H1 (cell line): ENCODE results near the gene MTHFD1. TPM values are rescaled to one million over a fixed set of nuclear protein-coding genes. Genes with fewer than 3 reads are reported as not detected.

Source experiments
- CTCF ChIA-PET: fragments of 300-600 bp; sonication (Branson Sonifier 250); formaldehyde crosslinking; loops from one replicate; lab custom pipeline; 2021; ENCODE audit not compliant: partially characterized antibody; lab: Charles Lee
- POLR2A ChIA-PET: fragments of 300-600 bp; sonication (Branson Sonifier 250); formaldehyde crosslinking; loops from one replicate; lab custom pipeline; 2021; ENCODE audit warnings: inconsistent platforms; ENCODE audit not compliant: partially characterized antibody; lab: Charles Lee
- DNase-seq, 2 experiments: peaks; one replicate each; pipeline versions ENCODE4 v3.0.0 to v3.0.0-alpha.2; 2010 to 2022; ENCODE audit warnings: low spot score in 2 of 2, low read depth in 1 of 2, mixed read lengths in 1 of 2
- FAIRE-seq: peaks from 2 replicates; lab custom pipeline; 2011; peaks lifted over from hg19 to GRCh38; lab: Jason Lieb, UNC
- H2AFZ ChIP-seq: 2 replicates; pipeline ENCODE4 v1.8.1; 2012; ENCODE audit warnings: low read length, inconsistent platforms
- H2AK5ac ChIP-seq: 2 replicates; pipeline ENCODE4 v1.6.1; 2013; ENCODE audit warnings: low read depth, low read length
- H2BK120ac ChIP-seq: replicated peaks from 2 replicates; pipeline ENCODE3; 2013; ENCODE audit warnings: low read depth, low read length, inconsistent platforms
- H2BK12ac ChIP-seq: 2 replicates; pipeline ENCODE4 v1.6.1; 2013; ENCODE audit warnings: low read depth, low read length
- H2BK15ac ChIP-seq: 2 replicates; pipeline ENCODE4 v1.6.1; 2013; ENCODE audit warnings: low read length
- H2BK20ac ChIP-seq: 2 replicates; pipeline ENCODE4 v1.6.1; 2013; ENCODE audit warnings: low read length
- H2BK5ac ChIP-seq: 2 replicates; pipeline ENCODE4 v1.6.1; 2013; ENCODE audit warnings: low read depth, low read length
- H3K14ac ChIP-seq: 2 replicates; pipeline ENCODE4 v1.6.1; 2013; ENCODE audit warnings: inconsistent platforms; ENCODE audit not compliant: insufficient read length
- H3K18ac ChIP-seq: 2 replicates; pipeline ENCODE4 v1.6.1; 2013; ENCODE audit warnings: low read length; ENCODE audit errors: extremely low read depth
- H3K23ac ChIP-seq: 2 replicates; pipeline ENCODE4 v1.6.1; 2013; ENCODE audit warnings: inconsistent platforms; ENCODE audit not compliant: insufficient read length
- H3K23me2 ChIP-seq: 2 replicates; pipeline ENCODE4 v1.6.1; 2013; ENCODE audit warnings: low read depth, low read length
- H3K27ac ChIP-seq: 2 replicates; pipeline ENCODE4 v1.6.1; 2011; ENCODE audit warnings: low read depth, low read length, inconsistent platforms
- H3K27me3 ChIP-seq, 4 experiments: replicated peaks in 1 of 4; 1 replicate in 1 of 4; 2 replicates in 3 of 4; pipeline versions ENCODE4 v1.6.1 to v1.8.1; 2011 to 2013; ENCODE audit warnings: low read length in 3 of 4, mild to moderate bottlenecking in 3 of 4, inconsistent platforms in 2 of 4, mixed read lengths in 2 of 4, moderate library complexity in 1 of 4; ENCODE audit not compliant: control insufficient read depth in 3 of 4, insufficient read depth in 3 of 4; ENCODE audit errors: extremely low read depth in 1 of 4
- H3K36me3 ChIP-seq, 4 experiments: 2 replicates each; pipeline versions ENCODE4 v1.6.1 to v1.8.1; 2011 to 2013; ENCODE audit warnings: mild to moderate bottlenecking in 4 of 4, low read length in 3 of 4, moderate library complexity in 2 of 4, control low read depth in 1 of 4, inconsistent platforms in 1 of 4; ENCODE audit not compliant: insufficient read depth in 4 of 4, control insufficient read depth in 2 of 4
- H3K4ac ChIP-seq: replicated peaks from 2 replicates; pipeline ENCODE3; 2013; ENCODE audit warnings: low read length, low read depth, mixed read lengths, inconsistent platforms; ENCODE audit not compliant: insufficient read length
- H3K4me1 ChIP-seq, 4 experiments: replicated peaks in 1 of 4; 1 replicate in 1 of 4; 2 replicates in 3 of 4; pipeline versions ENCODE4 v1.6.1 to v1.8.1; 2011 to 2013; ENCODE audit warnings: low read length in 3 of 4, inconsistent platforms in 2 of 4, mixed read lengths in 1 of 4; ENCODE audit not compliant: insufficient read depth in 4 of 4, control insufficient read depth in 3 of 4
- H3K4me2 ChIP-seq, 2 experiments: 2 replicates each; pipeline versions ENCODE4 v1.6.1 to v1.8.1; 2011 to 2013; ENCODE audit warnings: low read depth in 2 of 2, low read length in 2 of 2, control low read depth in 1 of 2, inconsistent platforms in 1 of 2, mild to moderate bottlenecking in 1 of 2; ENCODE audit not compliant: insufficient read depth in 1 of 2
- H3K4me3 ChIP-seq, 4 experiments: fragments of 200-600, 300-600 bp in 1 of 4; sonication (generic), shearing (Covaris generic), sonication (Bioruptor Twin) in 1 of 4; 2 replicates each; pipeline versions ENCODE4 v1.5.1 to v1.8.1; 2011 to 2016; ENCODE audit warnings: low read length in 4 of 4, low read depth in 3 of 4, control low read depth in 2 of 4, inconsistent platforms in 2 of 4, mild to moderate bottlenecking in 2 of 4, mixed read lengths in 1 of 4, moderate library complexity in 1 of 4; ENCODE audit not compliant: insufficient read depth in 2 of 4; ENCODE audit errors: extremely low read depth in 1 of 4
- H3K56ac ChIP-seq: replicated peaks from 2 replicates; pipeline ENCODE3; 2013; ENCODE audit warnings: low read depth, mild to moderate bottlenecking, mixed read lengths, low read length, inconsistent platforms; ENCODE audit not compliant: insufficient read length
- H3K79me1 ChIP-seq: 2 replicates; pipeline ENCODE4 v1.6.1; 2013; ENCODE audit warnings: low read depth, low read length, control low read depth
- H3K79me2 ChIP-seq, 2 experiments: 2 replicates each; pipeline versions ENCODE4 v1.6.1 to v1.8.1; 2012 to 2013; ENCODE audit warnings: low read length in 2 of 2, mild to moderate bottlenecking in 2 of 2, inconsistent platforms in 1 of 2; ENCODE audit not compliant: insufficient read depth in 2 of 2, control insufficient read depth in 1 of 2
- H3K9ac ChIP-seq, 4 experiments: replicated peaks in 1 of 4; 1 replicate in 1 of 4; 2 replicates in 3 of 4; pipeline versions ENCODE4 v1.6.1 to v1.8.1; 2011 to 2013; ENCODE audit warnings: low read depth in 3 of 4, low read length in 3 of 4, control low read depth in 2 of 4, mild to moderate bottlenecking in 2 of 4, moderate library complexity in 2 of 4, inconsistent platforms in 1 of 4; ENCODE audit errors: extremely low read depth in 1 of 4
- H3K9me3 ChIP-seq, 2 experiments: 2 replicates each; pipeline versions ENCODE4 v1.6.1 to v1.8.1; 2012 to 2013; ENCODE audit warnings: mild to moderate bottlenecking in 2 of 2, moderate library complexity in 2 of 2, control low read depth in 1 of 2, inconsistent platforms in 1 of 2, low read depth in 1 of 2, low read length in 1 of 2, mixed read lengths in 1 of 2; ENCODE audit not compliant: insufficient read depth in 2 of 2
- H4K20me1 ChIP-seq, 2 experiments: replicated peaks in 1 of 2; 2 replicates each; pipeline versions ENCODE3 to v1.8.1; 2011 to 2013; ENCODE audit warnings: inconsistent platforms in 2 of 2, low read length in 2 of 2, mild to moderate bottlenecking in 1 of 2; ENCODE audit not compliant: insufficient read depth in 2 of 2, control insufficient read depth in 1 of 2
- H4K5ac ChIP-seq: 2 replicates; pipeline ENCODE4 v1.6.1; 2013; ENCODE audit warnings: low read length, low read depth, mixed read lengths, inconsistent platforms; ENCODE audit not compliant: insufficient read length
- H4K8ac ChIP-seq: 2 replicates; pipeline ENCODE4 v1.8.0; 2013; ENCODE audit warnings: mild to moderate bottlenecking, moderate library complexity, low read length, inconsistent platforms; ENCODE audit not compliant: insufficient read depth; ENCODE audit errors: extremely low read depth
- H4K91ac ChIP-seq: replicated peaks from 2 replicates; pipeline ENCODE3; 2013; ENCODE audit warnings: low read length, mixed read lengths, inconsistent platforms; ENCODE audit not compliant: insufficient read length
- E2F6 ChIP-seq: IDR thresholded peaks from 2 replicates; pipeline ENCODE4 v1.6.1; 2012; ENCODE audit warnings: inconsistent platforms
- GABPA ChIP-seq: IDR thresholded peaks from 2 replicates; pipeline ENCODE4 v1.6.1; 2011; ENCODE audit warnings: mild to moderate bottlenecking, low read length, moderate library complexity, borderline replicate concordance; ENCODE audit not compliant: insufficient read depth
- SIN3A ChIP-seq, 2 experiments: IDR thresholded peaks in 1 of 2; conservative IDR thresholded peaks in 1 of 2; 2 replicates each; pipeline ENCODE4 v1.6.1; 2011 to 2012; ENCODE audit warnings: low read length in 2 of 2, improper control_type of control experiment in 1 of 2, low read depth in 1 of 2, mild to moderate bottlenecking in 1 of 2
- WGBS, 2 experiments: shearing (Covaris generic) in 1 of 2; methylation state at CpG; one replicate each; pipeline versions ENCODE4 v1.1.6 to v1.1.7; 2013 to 2015; ENCODE audit warnings: low lambda C conversion rate in 2 of 2, mixed read lengths in 2 of 2, inconsistent platforms in 1 of 2, low coverage in 1 of 2, missing lambda C conversion rate in 1 of 2; ENCODE audit not compliant: insufficient replicate concordance in 2 of 2, insufficient coverage in 1 of 2, insufficient read length in 1 of 2; ENCODE audit errors: extremely low coverage in 1 of 2, missing lambda C conversion rate in 1 of 2; 5-methylcytosine and 5-hydroxymethylcytosine counted together
- polyA plus RNA-seq, 7 experiments: library from polyadenylated mRNA; depleted of rRNA in 3 of 7; stranded (reverse) in 5 of 7; unstranded in 2 of 7; fragments of >200 nt in 5 of 7; fragments of 200-250 nt in 2 of 7; gene quantifications; 1 replicate in 5 of 7; 2 replicates in 1 of 7; 4 replicates in 1 of 7; pipeline versions ENCODE4 v1.2.1 to v1.2.3, GENCODE V29; 2011 to 2013; ENCODE audit warnings: missing spikeins in 2 of 7, mixed read lengths in 2 of 7
- total RNA-seq: library from RNA; stranded (reverse); fragmentation: NEBNext Ultra II Directional; extraction: Animal tissue kit (Norgen Biotek cat#: 25700); gene quantifications from 2 replicates; pipeline ENCODE4 v1.2.1, GENCODE V29; 2021

The MTHFD1 gene
- total and polyA plus RNA-seq, 2 of the 8 experiments (the other 6 are each of a cell fraction or from before 2014, with no cell fraction given) = 79.7 to 332 TPM

GRCh38 chr14:64502887-64503433, 114.8 kb downstream of the MTHFD1 start:
- H4K5ac ChIP-seq = peak overlapping the region; percentile 91
- FAIRE-seq = no peak
- H2BK12ac ChIP-seq = peak overlapping the region; percentile 3
- H3K79me2 ChIP-seq = peaks cover 11 to 63% of the 10 kb centered on the region in 2 experiments; a peak in 3 of 4 replicates
- DNase-seq = no peak
- ChIA-PET POLR2A (interaction anchor here (0.7 to 4.4 kb wide), 11 partner anchors 8 to 206 kb away, joined by 3 to 52 read pairs (median 3); partner anchors contain the start of genes AKAP5 and HSPA2), CTCF (interaction anchor here (0.6 to 1.7 kb wide), 8 partner anchors 9 to 268 kb away, joined by 3 to 4 read pairs (median 3); no protein-coding TSS in a partner anchor)
- H4K20me1 ChIP-seq = peaks cover 3 to 6% of the 10 kb centered on the region in 2 experiments
- peaks cover 19% of the 10 kb centered on the region for H3K23me2 ChIP-seq
- H3K23ac ChIP-seq = no peak overlapping the region
- H2AK5ac ChIP-seq = no peak overlapping the region
- peak overlapping the region; percentile 97 for H3K4me2 ChIP-seq
- peaks cover 6% of the 10 kb centered on the region for H3K79me1 ChIP-seq
- no peaks in the 10 kb centered on the region for H3K9me3 ChIP-seq
- WGBS, 2 experiments = 10% methylated on average over 29 of the region's 29 CpGs; no CpG with 5 or more reads in 1 of the 2 experiments
- peak overlapping the region; percentile 96 for H2BK5ac ChIP-seq
- peak overlapping the region; percentile 21; the same call in 1 of the 2 replicates for H2AFZ ChIP-seq
- peak overlapping the region; percentile 68 to 93 (median 78) for H3K4me3 ChIP-seq
- H3K56ac ChIP-seq = peak overlapping the region; percentile 81
- no peaks in the 10 kb centered on the region; a peak in 1 of 8 replicates for H3K36me3 ChIP-seq
- H2BK15ac ChIP-seq = no peak overlapping the region
- H2BK20ac ChIP-seq = no peak overlapping the region
- peak overlapping the region; percentile 96 for H3K27ac ChIP-seq
- no peak overlapping the region; the same call in 1 of the 2 replicates for H3K18ac ChIP-seq
- H3K4me1 ChIP-seq = peaks cover 2 to 10% (median 8%) of the 10 kb centered on the region in 4 experiments; a peak in 4 of 7 replicates
- peak overlapping the region; percentile 70 for H3K14ac ChIP-seq
- TF ChIP-seq E2F6 = no peak
- 0 out of 2 replicates have a peak, but pooled peaks have one; percentile 8 for TF ChIP-seq GABPA
- TF ChIP-seq SIN3A (conservative IDR thresholded peaks at IDR 0.05 in 1 of 2, IDR thresholded peaks at IDR 0.05 in 1 of 2; ENCODE audit: low read depth in 1 of 2, low read length in 2 of 2) = peak in 1 of 2 experiments; percentile 44; a peak in 1 of 4 replicates
- H3K9ac ChIP-seq = peak overlapping the region; percentile 75 to 96 (median 96)
- H4K8ac ChIP-seq = peak overlapping the region; percentile 99; the same call in 1 of the 2 replicates
- H4K91ac ChIP-seq = peak overlapping the region; percentile 34
- no peaks in the 10 kb centered on the region for H3K27me3 ChIP-seq
- peak overlapping the region; percentile 73 for H2BK120ac ChIP-seq
- H3K4ac ChIP-seq = peak overlapping the region; percentile 80
